ENCODE results near the gene PDE4D.

DNA sequence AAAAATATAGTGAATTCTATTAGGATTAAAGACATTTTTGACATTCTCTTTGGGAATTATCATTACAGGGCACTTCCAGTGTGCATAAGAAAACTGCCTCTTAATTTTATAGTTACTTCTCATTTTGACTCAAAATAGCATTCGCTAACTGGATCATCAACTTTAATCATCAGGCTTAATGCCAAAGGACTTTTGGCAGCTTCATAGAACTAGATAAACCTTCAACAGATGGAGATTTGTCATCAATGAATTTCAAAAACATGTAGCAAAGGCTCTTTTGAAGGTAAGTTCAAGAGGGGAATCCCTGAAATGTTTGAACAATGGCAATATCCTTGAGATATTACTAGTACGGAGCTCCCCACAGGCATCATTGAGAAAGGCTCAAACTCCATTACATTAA is 447.2 kb downstream of the PDE4D start:
- TF ChIP-seq, protein P1, sequence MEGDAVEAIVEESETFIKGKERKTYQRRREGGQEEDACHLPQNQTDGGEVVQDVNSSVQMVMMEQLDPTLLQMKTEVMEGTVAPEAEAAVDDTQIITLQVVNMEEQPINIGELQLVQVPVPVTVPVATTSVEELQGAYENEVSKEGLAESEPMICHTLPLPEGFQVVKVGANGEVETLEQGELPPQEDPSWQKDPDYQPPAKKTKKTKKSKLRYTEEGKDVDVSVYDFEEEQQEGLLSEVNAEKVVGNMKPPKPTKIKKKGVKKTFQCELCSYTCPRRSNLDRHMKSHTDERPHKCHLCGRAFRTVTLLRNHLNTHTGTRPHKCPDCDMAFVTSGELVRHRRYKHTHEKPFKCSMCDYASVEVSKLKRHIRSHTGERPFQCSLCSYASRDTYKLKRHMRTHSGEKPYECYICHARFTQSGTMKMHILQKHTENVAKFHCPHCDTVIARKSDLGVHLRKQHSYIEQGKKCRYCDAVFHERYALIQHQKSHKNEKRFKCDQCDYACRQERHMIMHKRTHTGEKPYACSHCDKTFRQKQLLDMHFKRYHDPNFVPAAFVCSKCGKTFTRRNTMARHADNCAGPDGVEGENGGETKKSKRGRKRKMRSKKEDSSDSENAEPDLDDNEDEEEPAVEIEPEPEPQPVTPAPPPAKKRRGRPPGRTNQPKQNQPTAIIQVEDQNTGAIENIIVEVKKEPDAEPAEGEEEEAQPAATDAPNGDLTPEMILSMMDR (conservative IDR thresholded peaks at IDR 0.05; ENCODE audit: low read depth, low read length) = no peak
- TF ChIP-seq EZH2 (IDR thresholded peaks at IDR 0.05; ENCODE audit: borderline replicate concordance, low read depth, low read length, poor library complexity, severe bottlenecking) = no peak
